ENCODE measurements around the gene MOBP.

Gene MOBP

GRCh38 chr3:39491014-39491413, 23.5 kb downstream of the MOBP start:
- Histone ChIP-seq H3K36me3 (ENCODE audit: control insufficient read depth, insufficient read depth, low read length) (no peaks in the 10 kb centered on the region), H4K5ac (ENCODE audit: low read length) (no peak overlapping the region), H3K4me3 (ENCODE audit: low read length) (no peak overlapping the region), H3K4ac (ENCODE audit: low read depth, low read length) (no peak overlapping the region), H3K27ac (ENCODE audit: low read depth, low read length) (no peak overlapping the region), H3K79me1 (ENCODE audit: low read length) (no peaks in the 10 kb centered on the region), H3K79me2 (ENCODE audit: control insufficient read depth, insufficient read depth, low read length) (no peaks in the 10 kb centered on the region), H3K27me3 (ENCODE audit: insufficient read depth, low read length, poor library complexity) (no peaks in the 10 kb centered on the region), H3K56ac (ENCODE audit: low read length) (no peak overlapping the region), H2AK5ac (ENCODE audit: low read length) (no peak overlapping the region), H3K18ac (ENCODE audit: low read length) (no peak overlapping the region), H3K23ac (ENCODE audit: low read length) (no peak overlapping the region), H2BK15ac (replicated peaks; ENCODE audit: low read depth) (no peak overlapping the region), H3K4me1 (ENCODE audit: control insufficient read depth, low read depth, low read length) (no peaks in the 10 kb centered on the region), H4K8ac (ENCODE audit: low read depth, low read length) (no peak overlapping the region), H2BK5ac (ENCODE audit: low read length) (no peak overlapping the region), H2BK120ac (ENCODE audit: low read depth, low read length) (no peak overlapping the region), H3K9ac (ENCODE audit: low read length) (no peak overlapping the region), H3K4me2 (ENCODE audit: low read length) (no peak overlapping the region)
- no CpG with 5 or more reads among the region's 3 CpGs for WGBS (ENCODE audit: extremely low coverage, insufficient coverage, low lambda C conversion rate)
- no peak for DNase-seq

GRCh38 chr3:39491733-39492350, 24.4 kb downstream of the MOBP start:
- DNase-seq = no peak
- H2BK5ac ChIP-seq (ENCODE audit: low read length) = no peak overlapping the region
- H2BK120ac ChIP-seq (ENCODE audit: low read depth, low read length) = no peak overlapping the region
- H4K8ac ChIP-seq (ENCODE audit: low read depth, low read length) = no peak overlapping the region
- H3K9ac ChIP-seq (ENCODE audit: low read length) = no peak overlapping the region
- H2AK5ac ChIP-seq (ENCODE audit: low read length) = no peak overlapping the region
- H3K79me1 ChIP-seq (ENCODE audit: low read length) = no peaks in the 10 kb centered on the region
- H3K27me3 ChIP-seq (ENCODE audit: insufficient read depth, low read length, poor library complexity) = no peaks in the 10 kb centered on the region
- no peak overlapping the region for H3K18ac ChIP-seq (ENCODE audit: low read length)
- no peak overlapping the region for H2BK15ac ChIP-seq (replicated peaks; ENCODE audit: low read depth)
- no peak overlapping the region for H3K4me2 ChIP-seq (ENCODE audit: low read length)
- H3K4ac ChIP-seq (ENCODE audit: low read depth, low read length) = no peak overlapping the region
- no peaks in the 10 kb centered on the region for H3K79me2 ChIP-seq (ENCODE audit: control insufficient read depth, insufficient read depth, low read length)
- no peak overlapping the region for H3K23ac ChIP-seq (ENCODE audit: low read length)
- H3K56ac ChIP-seq (ENCODE audit: low read length) = no peak overlapping the region
- H3K4me1 ChIP-seq (ENCODE audit: control insufficient read depth, low read depth, low read length) = no peaks in the 10 kb centered on the region
- no peak overlapping the region for H3K4me3 ChIP-seq (ENCODE audit: low read length)
- WGBS (ENCODE audit: extremely low coverage, insufficient coverage, low lambda C conversion rate) = no CpG with 5 or more reads among the region's 3 CpGs
- H3K36me3 ChIP-seq (ENCODE audit: control insufficient read depth, insufficient read depth, low read length) = no peaks in the 10 kb centered on the region
- H3K27ac ChIP-seq (ENCODE audit: low read depth, low read length) = no peak overlapping the region
- no peak overlapping the region for H4K5ac ChIP-seq (ENCODE audit: low read length)

GRCh38 chr3:39494781-39495180, 27.3 kb downstream of the MOBP start:
- Histone ChIP-seq H4K8ac (ENCODE audit: low read depth, low read length) (no peak overlapping the region), H2BK120ac (ENCODE audit: low read depth, low read length) (no peak overlapping the region), H3K36me3 (ENCODE audit: control insufficient read depth, insufficient read depth, low read length) (no peaks in the 10 kb centered on the region), H3K56ac (ENCODE audit: low read length) (no peak overlapping the region), H3K4me3 (ENCODE audit: low read length) (no peak overlapping the region), H3K9ac (ENCODE audit: low read length) (no peak overlapping the region), H3K23ac (ENCODE audit: low read length) (no peak overlapping the region), H3K27ac (ENCODE audit: low read depth, low read length) (no peak overlapping the region), H3K79me1 (ENCODE audit: low read length) (no peaks in the 10 kb centered on the region), H3K4ac (ENCODE audit: low read depth, low read length) (no peak overlapping the region), H3K27me3 (ENCODE audit: insufficient read depth, low read length, poor library complexity) (no peaks in the 10 kb centered on the region), H3K79me2 (ENCODE audit: control insufficient read depth, insufficient read depth, low read length) (no peaks in the 10 kb centered on the region), H3K18ac (ENCODE audit: low read length) (no peak overlapping the region), H2BK15ac (replicated peaks; ENCODE audit: low read depth) (no peak overlapping the region), H3K4me2 (ENCODE audit: low read length) (no peak overlapping the region), H2AK5ac (ENCODE audit: low read length) (no peak overlapping the region), H4K5ac (ENCODE audit: low read length) (no peak overlapping the region), H3K4me1 (ENCODE audit: control insufficient read depth, low read depth, low read length) (peaks cover 2% of the 10 kb centered on the region), H2BK5ac (ENCODE audit: low read length) (no peak overlapping the region)
- no CpG with 5 or more reads among the region's 4 CpGs for WGBS (ENCODE audit: extremely low coverage, insufficient coverage, low lambda C conversion rate)
- DNase-seq = no peak

GRCh38 chr3:39497753-39498152, 30.3 kb downstream of the MOBP start:
- no peak overlapping the region for H2BK120ac ChIP-seq (ENCODE audit: low read depth, low read length)
- H3K27me3 ChIP-seq (ENCODE audit: insufficient read depth, low read length, poor library complexity) = no peaks in the 10 kb centered on the region

GRCh38 chr3:39499651-39500273, 32.3 kb downstream of the MOBP start:
- peak overlapping the region; percentile 92 for H2AK5ac ChIP-seq (ENCODE audit: low read length)
- WGBS (ENCODE audit: extremely low coverage, insufficient coverage, low lambda C conversion rate) = no CpG with 5 or more reads among the region's 2 CpGs
- no peaks in the 10 kb centered on the region for H3K27me3 ChIP-seq (ENCODE audit: insufficient read depth, low read length, poor library complexity)
- no peak overlapping the region for H3K4ac ChIP-seq (ENCODE audit: low read depth, low read length)
- H3K56ac ChIP-seq (ENCODE audit: low read length) = peak overlapping the region; percentile 5
- no peak overlapping the region for H4K8ac ChIP-seq (ENCODE audit: low read depth, low read length)
- DNase-seq = peak; percentile 30
- no peak overlapping the region for H3K4me2 ChIP-seq (ENCODE audit: low read length)
- no peak overlapping the region for H2BK15ac ChIP-seq (replicated peaks; ENCODE audit: low read depth)
- H3K27ac ChIP-seq (ENCODE audit: low read depth, low read length) = no peak overlapping the region
- no peak overlapping the region for H4K5ac ChIP-seq (ENCODE audit: low read length)
- no peaks in the 10 kb centered on the region for H3K36me3 ChIP-seq (ENCODE audit: control insufficient read depth, insufficient read depth, low read length)
- no peak overlapping the region for H3K9ac ChIP-seq (ENCODE audit: low read length)
- peaks cover 4% of the 10 kb centered on the region for H3K4me1 ChIP-seq (ENCODE audit: control insufficient read depth, low read depth, low read length)
- peak overlapping the region; percentile 75 for H3K23ac ChIP-seq (ENCODE audit: low read length)
- no peak overlapping the region for H3K18ac ChIP-seq (ENCODE audit: low read length)
- no peak overlapping the region for H3K4me3 ChIP-seq (ENCODE audit: low read length)
- H2BK5ac ChIP-seq (ENCODE audit: low read length) = no peak overlapping the region
- no peaks in the 10 kb centered on the region for H3K79me2 ChIP-seq (ENCODE audit: control insufficient read depth, insufficient read depth, low read length)
- H3K79me1 ChIP-seq (ENCODE audit: low read length) = no peaks in the 10 kb centered on the region
- no peak overlapping the region for H2BK120ac ChIP-seq (ENCODE audit: low read depth, low read length)

More at GRCh38 chr3:39497753-39498152, 30.3 kb downstream of the MOBP start:
- WGBS (ENCODE audit: extremely low coverage, insufficient coverage, low lambda C conversion rate) = no CpG with 5 or more reads among the region's 5 CpGs
- no peak overlapping the region for H3K56ac ChIP-seq (ENCODE audit: low read length)
- H2AK5ac ChIP-seq (ENCODE audit: low read length) = no peak overlapping the region
- H2BK5ac ChIP-seq (ENCODE audit: low read length) = no peak overlapping the region
- H3K36me3 ChIP-seq (ENCODE audit: control insufficient read depth, insufficient read depth, low read length) = no peaks in the 10 kb centered on the region
- H3K4me3 ChIP-seq (ENCODE audit: low read length) = no peak overlapping the region
- no peak overlapping the region for H2BK15ac ChIP-seq (replicated peaks; ENCODE audit: low read depth)
- peaks cover 4% of the 10 kb centered on the region for H3K4me1 ChIP-seq (ENCODE audit: control insufficient read depth, low read depth, low read length)
- H3K9ac ChIP-seq (ENCODE audit: low read length) = no peak overlapping the region
- no peak overlapping the region for H3K23ac ChIP-seq (ENCODE audit: low read length)
- no peaks in the 10 kb centered on the region for H3K79me1 ChIP-seq (ENCODE audit: low read length)
- H3K4ac ChIP-seq (ENCODE audit: low read depth, low read length) = no peak overlapping the region
- no peak overlapping the region for H4K8ac ChIP-seq (ENCODE audit: low read depth, low read length)
- no peak overlapping the region for H3K18ac ChIP-seq (ENCODE audit: low read length)
- H3K4me2 ChIP-seq (ENCODE audit: low read length) = no peak overlapping the region
- no peak overlapping the region for H4K5ac ChIP-seq (ENCODE audit: low read length)
- no peaks in the 10 kb centered on the region for H3K79me2 ChIP-seq (ENCODE audit: control insufficient read depth, insufficient read depth, low read length)
- DNase-seq = no peak
- no peak overlapping the region for H3K27ac ChIP-seq (ENCODE audit: low read depth, low read length)

- Histone ChIP-seq H2BK5ac (ENCODE audit: low read length) (no peak overlapping the region), H3K23ac (ENCODE audit: low read length) (no peak overlapping the region), H3K79me2 (ENCODE audit: control insufficient read depth, insufficient read depth, low read length) (no peaks in the 10 kb centered on the region), H2AK5ac (ENCODE audit: low read length) (no peak overlapping the region), H3K27me3 (ENCODE audit: insufficient read depth, low read length, poor library complexity) (no peaks in the 10 kb centered on the region), H3K9ac (ENCODE audit: low read length) (no peak overlapping the region), H2BK15ac (replicated peaks; ENCODE audit: low read depth) (no peak overlapping the region), H3K18ac (ENCODE audit: low read length) (no peak overlapping the region), H3K79me1 (ENCODE audit: low read length) (no peaks in the 10 kb centered on the region), H3K4me1 (ENCODE audit: control insufficient read depth, low read depth, low read length) (peaks cover 15% of the 10 kb centered on the region), H2BK120ac (ENCODE audit: low read depth, low read length) (no peak overlapping the region), H3K4me2 (ENCODE audit: low read length) (no peak overlapping the region), H3K4me3 (ENCODE audit: low read length) (no peak overlapping the region), H3K27ac (ENCODE audit: low read depth, low read length) (no peak overlapping the region), H3K36me3 (ENCODE audit: control insufficient read depth, insufficient read depth, low read length) (no peaks in the 10 kb centered on the region), H4K5ac (ENCODE audit: low read length) (no peak overlapping the region), H3K56ac (ENCODE audit: low read length) (peak overlapping the region; percentile 30), H4K8ac (ENCODE audit: low read depth, low read length) (no peak overlapping the region), H3K4ac (ENCODE audit: low read depth, low read length) (no peak overlapping the region)
- no peak for DNase-seq
- WGBS (ENCODE audit: extremely low coverage, insufficient coverage, low lambda C conversion rate) = no CpG with 5 or more reads among the region's 3 CpGs
Measured at GRCh38 chr3:39501059-39501458, 33.6 kb downstream of the MOBP start.
